RWPE1 (cell line): ENCODE data around the gene SRSF1.
A peak's percentile ranks its signal among the peaks of the same experiment; 100 is the strongest.

Experiments
- CTCF ChIA-PET: fragments of 350-600 bp; sonication (Branson Sonifier 250); formaldehyde crosslinking; extraction: SDS; loops from one replicate; lab custom pipeline; 2021; lab: Yijun Ruan, JAX
- POLR2A ChIA-PET: fragments of 400-600 bp; formaldehyde crosslinking; extraction: SDS; loops from one replicate; lab custom pipeline; 2020; ENCODE audit warnings: antibody characterized with exemption; ENCODE audit not compliant: low non-redundant PET; lab: Yijun Ruan, JAX
- DNase-seq: peaks from one replicate; pipeline ENCODE4 v3.0.0; 2012; ENCODE audit warnings: low spot score
- H3K27ac ChIP-seq: fragments of 450-650 bp; 2 replicates; pipeline ENCODE4 v1.5.1; 2017
- CTCF ChIP-seq: fragments of 450-650 bp; conservative IDR thresholded peaks from 2 replicates; pipeline ENCODE4 v1.5.1; 2017; ENCODE audit warnings: low read depth, mild to moderate bottlenecking

The SRSF1 gene

GRCh38 chr17:58041161-58041560 is 34.1 kb upstream of the SRSF1 start:
- TF ChIP-seq CTCF, result no peak
- CTCF ChIA-PET, result interaction anchor here (1.0 to 1.1 kb wide), 2 partner anchors 11 to 132 kb away, joined by 3 to 4 read pairs; no protein-coding TSS in a partner anchor
- no peak for DNase-seq
- H3K27ac ChIP-seq, result no peak overlapping the region
- POLR2A ChIA-PET, result no interaction called here

- CTCF ChIA-PET, result no interaction called here
- POLR2A ChIA-PET, result no interaction called here
- no peak for DNase-seq
- no peak for TF ChIP-seq CTCF
- no peak overlapping the region for H3K27ac ChIP-seq
Measured at GRCh38 chr17:58040386-58040785, 33.3 kb upstream of the SRSF1 start.

GRCh38 chr17:58039975-58040374 is 32.9 kb upstream of the SRSF1 start:
- no peak overlapping the region for H3K27ac ChIP-seq
- CTCF ChIA-PET, result no interaction called here
- peak; percentile 18 for DNase-seq
- POLR2A ChIA-PET, result interaction anchor here (0.5 kb wide), 1 partner anchor 26 kb away, joined by 3 read pairs; no protein-coding TSS in a partner anchor
- TF ChIP-seq CTCF, result no peak

GRCh38 chr17:58032691-58033415 is 25.8 kb upstream of the SRSF1 start:
- POLR2A ChIA-PET, result no interaction called here
- no peak for DNase-seq
- no peak for TF ChIP-seq CTCF
- CTCF ChIA-PET, result no interaction called here
- no peak overlapping the region for H3K27ac ChIP-seq

- DNase-seq, result no peak
- no peak overlapping the region for H3K27ac ChIP-seq
- ChIA-PET POLR2A (no interaction called here), CTCF (interaction anchor here (0.6 kb wide), 1 partner anchor 9 kb away, joined by 3 read pairs; no protein-coding TSS in a partner anchor)
- TF ChIP-seq CTCF, result no peak
Measured at GRCh38 chr17:58028578-58028977, 21.5 kb upstream of the SRSF1 start.

GRCh38 chr17:58020401-58020800 is 13.4 kb upstream of the SRSF1 start:
- ChIA-PET POLR2A (no interaction called here), CTCF (no interaction called here)
- no peak overlapping the region for H3K27ac ChIP-seq
- no peak for DNase-seq
- no peak for TF ChIP-seq CTCF
